ENCODE data around the gene SMOC2.

DNA sequence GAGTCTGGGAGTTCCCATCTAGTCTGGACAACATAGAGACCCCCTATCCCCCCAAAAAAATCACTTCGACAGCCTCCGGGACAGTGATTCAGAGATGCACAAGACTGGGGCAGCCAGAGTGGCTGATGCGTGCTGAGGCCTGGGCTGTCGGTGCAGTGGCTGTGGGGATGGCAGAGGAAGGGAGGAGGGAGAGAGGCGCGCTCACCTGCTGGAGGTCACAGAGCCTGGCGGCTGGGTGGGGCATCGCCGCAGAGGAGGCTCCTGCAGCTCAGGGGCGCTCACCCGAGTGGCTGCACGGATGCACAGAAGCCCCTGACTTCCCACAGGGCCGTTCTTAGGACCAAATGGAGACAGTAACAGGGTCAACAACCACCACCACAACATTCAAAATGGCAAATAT is 182.8 kb downstream of the SMOC2 start:
- no peak for TF ChIP-seq CTCF (IDR thresholded peaks at IDR 0.05)
- no peak for TF ChIP-seq POLR2A (IDR thresholded peaks at IDR 0.05)

All from tibial nerve (tissue), 3 donors.